ENCODE data around the gene VPS13D. TPM values are rescaled to one million over a fixed set of nuclear protein-coding genes. Genes with fewer than 3 reads are reported as not detected.

Gene VPS13D
- total RNA-seq, 1 experiment from 2014 or later, result 31.6 TPM

DNA sequence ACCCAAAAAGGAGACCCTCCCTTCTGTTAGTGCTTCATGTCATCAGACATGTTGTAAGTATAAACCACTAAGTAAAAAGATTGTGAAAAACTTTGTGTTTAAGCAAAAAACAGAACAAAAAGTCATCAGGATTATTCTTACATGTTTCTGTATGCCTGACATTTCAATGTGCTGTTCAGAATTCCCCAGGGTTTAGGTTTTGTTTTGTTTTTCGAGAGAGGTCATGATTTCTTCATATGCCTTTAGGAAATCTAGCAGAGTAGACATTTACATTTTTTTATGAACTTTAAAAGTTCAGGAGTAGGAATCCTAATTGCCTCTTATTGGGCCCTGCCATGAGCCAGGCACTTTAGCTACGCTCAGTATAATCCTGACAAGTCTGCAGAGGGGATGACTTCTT is 85.3 kb downstream of the VPS13D start:
- Histone ChIP-seq H3K9me2 (ENCODE audit: insufficient read depth) (no peaks in the 10 kb centered on the region), H3K36me3 (ENCODE audit: control insufficient read depth in 1 of 2, insufficient read depth in 2 of 2, low read length in 2 of 2) (peaks cover 3 to 4% of the 10 kb centered on the region in 2 experiments; a peak in 3 of 4 replicates), H3K79me2 (ENCODE audit: insufficient read depth, low read length) (no peaks in the 10 kb centered on the region), H2AFZ (ENCODE audit: low read depth, low read length, poor library complexity, severe bottlenecking) (no peak overlapping the region), H3K4me3 (replicated peaks in 1 of 2; ENCODE audit: low read depth in 1 of 2, low read length in 2 of 2) (no peak overlapping the region), H3K9ac (ENCODE audit: low read length) (no peak overlapping the region), H3K4me2 (ENCODE audit: low read length) (no peak overlapping the region), H4K20me1 (ENCODE audit: insufficient read depth) (no peaks in the 10 kb centered on the region), H3K27me3 (ENCODE audit: insufficient read depth, low read length) (no peaks in the 10 kb centered on the region), H3K27ac (ENCODE audit: low read depth, low read length) (no peak overlapping the region), H3K9me3 (ENCODE audit: control insufficient read depth in 1 of 2, insufficient read depth in 1 of 2, low read depth in 1 of 2, low read length in 2 of 2) (no peaks in the 10 kb centered on the region), H3K4me1 (ENCODE audit: control insufficient read depth in 1 of 2, insufficient read depth in 2 of 2, low read length in 2 of 2) (no peaks in the 10 kb centered on the region)
- TF ChIP-seq SRF (IDR thresholded peaks at IDR 0.05; ENCODE audit: low read depth), result no peak
- TF ChIP-seq FOSL1 (IDR thresholded peaks at IDR 0.05; ENCODE audit: low read depth), result no peak
- TF ChIP-seq YY1 (IDR thresholded peaks at IDR 0.05; ENCODE audit: extremely low read depth, insufficient replicate concordance, low read depth, low read length), result no peak
- TF ChIP-seq ZFX (IDR thresholded peaks at IDR 0.05), result no peak
- no peak for TF ChIP-seq TCF7L2 (IDR thresholded peaks at IDR 0.05; ENCODE audit: borderline replicate concordance, extremely low read depth, insufficient read depth, insufficient read length)
- TF ChIP-seq, protein P1, sequence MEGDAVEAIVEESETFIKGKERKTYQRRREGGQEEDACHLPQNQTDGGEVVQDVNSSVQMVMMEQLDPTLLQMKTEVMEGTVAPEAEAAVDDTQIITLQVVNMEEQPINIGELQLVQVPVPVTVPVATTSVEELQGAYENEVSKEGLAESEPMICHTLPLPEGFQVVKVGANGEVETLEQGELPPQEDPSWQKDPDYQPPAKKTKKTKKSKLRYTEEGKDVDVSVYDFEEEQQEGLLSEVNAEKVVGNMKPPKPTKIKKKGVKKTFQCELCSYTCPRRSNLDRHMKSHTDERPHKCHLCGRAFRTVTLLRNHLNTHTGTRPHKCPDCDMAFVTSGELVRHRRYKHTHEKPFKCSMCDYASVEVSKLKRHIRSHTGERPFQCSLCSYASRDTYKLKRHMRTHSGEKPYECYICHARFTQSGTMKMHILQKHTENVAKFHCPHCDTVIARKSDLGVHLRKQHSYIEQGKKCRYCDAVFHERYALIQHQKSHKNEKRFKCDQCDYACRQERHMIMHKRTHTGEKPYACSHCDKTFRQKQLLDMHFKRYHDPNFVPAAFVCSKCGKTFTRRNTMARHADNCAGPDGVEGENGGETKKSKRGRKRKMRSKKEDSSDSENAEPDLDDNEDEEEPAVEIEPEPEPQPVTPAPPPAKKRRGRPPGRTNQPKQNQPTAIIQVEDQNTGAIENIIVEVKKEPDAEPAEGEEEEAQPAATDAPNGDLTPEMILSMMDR (IDR thresholded peaks at IDR 0.05 in 2 of 3, conservative IDR thresholded peaks at IDR 0.05 in 1 of 3; ENCODE audit: borderline replicate concordance in 1 of 3, insufficient read depth in 1 of 3, low read depth in 2 of 3, low read length in 2 of 3), result no peak
- TF ChIP-seq CEBPB (IDR thresholded peaks at IDR 0.05; ENCODE audit: low read depth), result no peak
- TF ChIP-seq, protein P2, sequence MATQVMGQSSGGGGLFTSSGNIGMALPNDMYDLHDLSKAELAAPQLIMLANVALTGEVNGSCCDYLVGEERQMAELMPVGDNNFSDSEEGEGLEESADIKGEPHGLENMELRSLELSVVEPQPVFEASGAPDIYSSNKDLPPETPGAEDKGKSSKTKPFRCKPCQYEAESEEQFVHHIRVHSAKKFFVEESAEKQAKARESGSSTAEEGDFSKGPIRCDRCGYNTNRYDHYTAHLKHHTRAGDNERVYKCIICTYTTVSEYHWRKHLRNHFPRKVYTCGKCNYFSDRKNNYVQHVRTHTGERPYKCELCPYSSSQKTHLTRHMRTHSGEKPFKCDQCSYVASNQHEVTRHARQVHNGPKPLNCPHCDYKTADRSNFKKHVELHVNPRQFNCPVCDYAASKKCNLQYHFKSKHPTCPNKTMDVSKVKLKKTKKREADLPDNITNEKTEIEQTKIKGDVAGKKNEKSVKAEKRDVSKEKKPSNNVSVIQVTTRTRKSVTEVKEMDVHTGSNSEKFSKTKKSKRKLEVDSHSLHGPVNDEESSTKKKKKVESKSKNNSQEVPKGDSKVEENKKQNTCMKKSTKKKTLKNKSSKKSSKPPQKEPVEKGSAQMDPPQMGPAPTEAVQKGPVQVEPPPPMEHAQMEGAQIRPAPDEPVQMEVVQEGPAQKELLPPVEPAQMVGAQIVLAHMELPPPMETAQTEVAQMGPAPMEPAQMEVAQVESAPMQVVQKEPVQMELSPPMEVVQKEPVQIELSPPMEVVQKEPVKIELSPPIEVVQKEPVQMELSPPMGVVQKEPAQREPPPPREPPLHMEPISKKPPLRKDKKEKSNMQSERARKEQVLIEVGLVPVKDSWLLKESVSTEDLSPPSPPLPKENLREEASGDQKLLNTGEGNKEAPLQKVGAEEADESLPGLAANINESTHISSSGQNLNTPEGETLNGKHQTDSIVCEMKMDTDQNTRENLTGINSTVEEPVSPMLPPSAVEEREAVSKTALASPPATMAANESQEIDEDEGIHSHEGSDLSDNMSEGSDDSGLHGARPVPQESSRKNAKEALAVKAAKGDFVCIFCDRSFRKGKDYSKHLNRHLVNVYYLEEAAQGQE (IDR thresholded peaks at IDR 0.05; ENCODE audit: low read depth), result no peak
- no peak for TF ChIP-seq SP1 (IDR thresholded peaks at IDR 0.05; ENCODE audit: low read depth)
- TF ChIP-seq, protein P3, sequence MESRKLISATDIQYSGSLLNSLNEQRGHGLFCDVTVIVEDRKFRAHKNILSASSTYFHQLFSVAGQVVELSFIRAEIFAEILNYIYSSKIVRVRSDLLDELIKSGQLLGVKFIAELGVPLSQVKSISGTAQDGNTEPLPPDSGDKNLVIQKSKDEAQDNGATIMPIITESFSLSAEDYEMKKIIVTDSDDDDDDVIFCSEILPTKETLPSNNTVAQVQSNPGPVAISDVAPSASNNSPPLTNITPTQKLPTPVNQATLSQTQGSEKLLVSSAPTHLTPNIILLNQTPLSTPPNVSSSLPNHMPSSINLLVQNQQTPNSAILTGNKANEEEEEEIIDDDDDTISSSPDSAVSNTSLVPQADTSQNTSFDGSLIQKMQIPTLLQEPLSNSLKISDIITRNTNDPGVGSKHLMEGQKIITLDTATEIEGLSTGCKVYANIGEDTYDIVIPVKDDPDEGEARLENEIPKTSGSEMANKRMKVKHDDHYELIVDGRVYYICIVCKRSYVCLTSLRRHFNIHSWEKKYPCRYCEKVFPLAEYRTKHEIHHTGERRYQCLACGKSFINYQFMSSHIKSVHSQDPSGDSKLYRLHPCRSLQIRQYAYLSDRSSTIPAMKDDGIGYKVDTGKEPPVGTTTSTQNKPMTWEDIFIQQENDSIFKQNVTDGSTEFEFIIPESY (IDR thresholded peaks at IDR 0.05; ENCODE audit: extremely low read depth, insufficient replicate concordance, low read length), result no peak
- no peak for TF ChIP-seq JUND (IDR thresholded peaks at IDR 0.05)
- no peak for TF ChIP-seq ELF1 (IDR thresholded peaks at IDR 0.05; ENCODE audit: borderline replicate concordance, low read depth)
- CTCF ChIA-PET, result interaction anchor here (1.6 to 4.9 kb wide), 3 partner anchors 8 to 343 kb away, joined by 4 to 42 read pairs (median 33); partner anchors contain the start of gene DHRS3
- ATAC-seq (no peak), DNase-seq (ENCODE audit: low read depth, low spot score) (no peak)
- intact Hi-C loops (cut with micrococcal nuclease), result no loop called here
- RAD21 ChIA-PET (ENCODE audit: low non-redundant PET in 1 of 2, low total read pairs in 2 of 2, uncharacterized antibody in 2 of 2, unreplicated experiment in 2 of 2), result interaction anchor here (1.0 to 1.7 kb wide), 2 partner anchors 344 kb away, joined by 4 to 6 read pairs; no protein-coding TSS in a partner anchor
- POLR2A ChIA-PET, result no interaction called here
- BruUV-seq (replicated peaks), result no TSS peak

Data from HCT116 (cell line).